ENCODE results near the gene AP1G2. TPM values are rescaled to one million over a fixed set of nuclear protein-coding genes. Genes with fewer than 3 reads are reported as not detected.
"Not testable (repeated sequence)": the region's sequence is repeated elsewhere in the genome, so short reads cannot be mapped to it uniquely, and the experiment has no call there.

AP1G2 gene
- 32.8 TPM for total RNA-seq

DNA sequence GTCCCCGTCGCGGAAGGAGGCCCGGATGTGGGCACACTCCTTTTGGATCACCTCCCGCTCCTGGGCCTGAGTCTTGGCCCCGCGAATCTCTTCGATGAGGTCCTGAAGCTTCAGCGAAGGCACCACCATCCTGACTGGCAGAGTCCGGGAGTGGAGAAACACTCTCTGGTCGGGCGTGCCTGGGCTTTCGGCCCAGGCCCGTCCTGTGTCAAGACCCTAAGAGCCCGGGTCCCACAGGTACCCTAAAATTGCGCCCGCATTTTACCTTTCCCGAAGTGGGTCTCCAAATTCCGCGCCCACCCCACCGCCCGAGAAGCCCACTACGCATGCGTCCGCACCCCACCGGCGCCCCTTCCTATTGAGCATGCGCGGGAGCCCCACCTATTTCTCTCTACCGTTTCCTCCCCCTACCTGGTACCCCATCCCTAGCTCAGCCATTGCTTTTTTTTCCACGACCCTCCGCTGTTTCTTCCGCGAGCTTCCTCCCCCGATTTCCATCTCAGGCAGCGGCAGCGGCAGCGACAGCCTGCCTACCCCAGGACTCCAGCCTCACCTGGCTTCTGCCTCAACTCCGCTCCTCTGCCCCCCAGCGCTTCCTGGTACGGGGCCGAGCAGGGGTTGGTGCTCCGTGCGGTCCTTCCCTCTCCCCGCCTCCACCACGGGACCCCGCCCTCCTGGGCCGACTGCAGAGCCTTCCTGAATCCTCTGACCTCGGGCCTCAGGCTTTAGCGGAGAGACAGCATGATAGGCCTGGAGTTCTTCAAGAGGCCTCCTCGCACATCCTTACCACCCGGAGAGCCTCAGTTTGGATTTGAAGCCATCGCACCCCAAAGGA is at the start of gene AP1G2:
TSS of gene AP1G2 (minus strand) at position 606 of the 835 bp plus-strand sequence. CDS start at position 129, 477 bp downstream.
- DNase-seq: no peak

DNA sequence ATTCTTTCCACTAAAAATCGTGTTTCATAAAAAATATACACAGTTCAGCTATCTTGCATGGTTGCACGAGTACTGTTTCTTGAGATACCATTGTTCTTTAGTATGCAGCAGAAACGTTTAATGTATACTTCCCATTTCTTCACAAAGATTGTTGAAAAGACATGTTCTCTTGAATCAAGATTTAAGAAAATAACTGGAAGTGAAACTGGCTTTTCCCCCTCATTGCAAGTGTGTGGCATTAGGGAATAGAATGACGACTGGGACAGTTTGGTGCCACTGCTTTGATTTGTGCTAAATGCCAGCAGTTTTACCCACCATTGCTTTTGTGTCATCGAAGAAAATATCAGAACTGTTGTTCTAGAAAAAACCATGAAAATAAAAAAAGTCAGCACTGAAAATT is 48.3 kb upstream of the AP1G2 start:
- DNase-seq: no peak

GRCh38 chr14:23614395-23614828 is 46.8 kb upstream of the AP1G2 start:
- DNase-seq: no peak

DNA sequence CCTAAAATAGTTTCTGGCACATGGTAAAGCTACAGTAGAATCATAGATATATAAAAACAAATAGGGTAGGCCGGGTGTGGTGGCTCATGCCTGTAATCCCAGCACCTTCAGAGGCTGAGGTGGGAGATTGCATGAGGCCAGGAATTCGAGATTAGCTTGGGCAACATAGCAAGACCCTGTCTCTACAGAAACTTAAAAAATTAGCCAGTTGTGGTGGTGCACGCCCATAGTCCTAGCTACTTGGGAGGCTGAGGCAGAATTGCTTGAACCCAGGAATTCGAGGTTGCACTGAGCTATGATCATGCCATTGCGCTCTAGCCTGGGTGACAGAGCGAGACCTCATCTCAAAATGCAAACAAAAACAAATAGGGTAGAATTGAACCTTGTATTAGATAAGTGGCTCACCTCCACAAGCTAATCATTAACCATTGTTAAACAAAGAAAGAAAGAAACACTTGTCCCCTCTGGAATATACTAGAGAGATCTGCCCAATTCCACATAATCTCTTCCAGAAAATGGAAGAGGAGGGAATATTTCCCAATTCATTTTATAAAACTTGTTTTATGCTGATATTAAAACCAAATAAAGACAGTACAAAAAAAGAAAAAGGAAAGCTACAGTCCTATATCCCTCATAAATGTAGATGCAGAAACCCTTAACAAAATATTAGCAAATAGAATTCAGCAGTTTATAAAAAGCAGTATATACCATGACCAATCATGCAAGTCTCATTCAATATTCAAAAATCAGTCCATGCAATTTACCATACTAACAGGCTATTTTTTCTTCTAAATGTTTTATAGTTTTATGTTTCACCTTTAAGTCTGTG is 45.9 kb upstream of the AP1G2 start:
- DNase-seq: no peak

DNA sequence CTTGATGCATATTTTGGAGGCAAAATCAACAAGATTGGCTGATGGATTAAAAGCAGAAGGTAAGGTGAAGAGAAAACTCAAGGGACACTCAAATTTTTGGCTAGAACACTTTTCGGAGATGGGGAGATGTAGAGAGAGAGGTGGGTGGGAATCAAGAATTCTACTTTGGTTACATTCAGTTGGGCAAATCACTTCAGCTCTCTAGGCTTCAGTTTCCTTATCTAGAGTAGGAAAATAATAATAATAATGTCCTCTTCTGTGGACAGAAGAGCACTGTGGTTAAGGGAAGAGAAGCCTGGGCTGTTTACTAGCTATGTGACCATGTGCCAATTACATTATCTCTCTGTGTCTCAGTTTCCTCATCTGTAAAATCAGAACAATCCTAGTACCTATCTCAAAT is 45.2 kb upstream of the AP1G2 start:
- no peak for DNase-seq

GRCh38 chr14:23612354-23612732 is 44.8 kb upstream of the AP1G2 start:
- no peak for DNase-seq

GRCh38 chr14:23610815-23611289 is 43.3 kb upstream of the AP1G2 start:
- no peak for DNase-seq

- no peak for DNase-seq
Measured at GRCh38 chr14:23610090-23610814, 42.7 kb upstream of the AP1G2 start.

DNA sequence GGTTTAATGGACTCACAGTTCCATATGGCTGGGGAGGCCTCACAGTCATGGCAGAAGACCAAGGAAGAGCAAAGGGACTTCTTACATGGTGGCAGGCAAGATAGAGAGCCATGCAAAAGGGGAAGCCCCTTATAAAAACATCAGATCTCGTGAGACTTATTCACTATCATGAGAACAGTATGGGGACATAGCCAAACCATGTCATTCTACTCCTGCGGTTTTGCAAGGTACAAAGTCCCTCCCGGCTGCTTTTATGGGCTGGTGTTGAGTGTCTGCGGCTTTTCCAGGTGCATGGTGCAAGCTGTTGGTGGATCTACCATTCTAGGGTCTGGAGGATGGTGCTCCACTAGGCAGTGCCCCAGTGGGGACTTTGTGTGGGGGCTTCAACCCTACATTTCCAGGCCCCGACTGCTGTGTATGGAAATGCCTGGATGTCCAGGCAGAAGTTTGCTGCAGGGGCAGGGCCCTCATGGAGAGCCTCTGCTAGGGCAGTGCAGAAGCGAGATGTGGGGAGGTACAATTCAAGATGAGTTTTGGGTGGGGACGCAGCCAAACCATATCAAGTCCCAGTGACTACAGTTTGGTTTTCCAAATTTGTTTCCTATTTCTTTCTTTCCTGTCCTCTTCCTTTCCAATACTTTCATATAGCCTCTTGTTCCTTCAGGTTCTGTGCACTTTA is 42.0 kb upstream of the AP1G2 start:
- DNase-seq: not testable (repeated sequence)

DNA sequence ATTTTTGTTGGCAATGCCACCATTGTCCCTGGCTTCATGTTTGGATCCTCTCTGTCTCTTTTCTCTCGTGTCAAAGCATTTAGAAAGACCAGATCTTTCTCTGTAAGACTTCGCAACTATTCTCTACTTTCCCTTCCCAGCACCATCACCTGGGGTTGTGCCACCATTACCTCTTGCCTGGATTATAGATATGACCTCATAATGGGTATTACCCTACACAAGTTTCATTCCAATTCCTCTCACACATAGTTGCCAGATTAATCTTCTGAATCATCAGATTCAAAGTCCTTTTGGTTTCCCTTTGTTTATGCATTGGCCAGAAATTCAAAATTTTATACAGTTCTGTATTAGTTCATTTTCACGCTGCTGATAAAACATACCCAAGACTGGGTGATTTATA is 41.4 kb upstream of the AP1G2 start:
- DNase-seq: no peak

GRCh38 chr14:23608454-23608853 is 40.9 kb upstream of the AP1G2 start:
- DNase-seq: no peak

GRCh38 chr14:23605931-23606585 is 38.5 kb upstream of the AP1G2 start:
- DNase-seq: no peak

GRCh38 chr14:23604675-23605170 is 37.1 kb upstream of the AP1G2 start:
- DNase-seq: no peak

- no peak for DNase-seq
Measured at GRCh38 chr14:23604148-23604547, 36.6 kb upstream of the AP1G2 start.

GRCh38 chr14:23603103-23603502 is 35.5 kb upstream of the AP1G2 start:
- DNase-seq: no peak

DNA sequence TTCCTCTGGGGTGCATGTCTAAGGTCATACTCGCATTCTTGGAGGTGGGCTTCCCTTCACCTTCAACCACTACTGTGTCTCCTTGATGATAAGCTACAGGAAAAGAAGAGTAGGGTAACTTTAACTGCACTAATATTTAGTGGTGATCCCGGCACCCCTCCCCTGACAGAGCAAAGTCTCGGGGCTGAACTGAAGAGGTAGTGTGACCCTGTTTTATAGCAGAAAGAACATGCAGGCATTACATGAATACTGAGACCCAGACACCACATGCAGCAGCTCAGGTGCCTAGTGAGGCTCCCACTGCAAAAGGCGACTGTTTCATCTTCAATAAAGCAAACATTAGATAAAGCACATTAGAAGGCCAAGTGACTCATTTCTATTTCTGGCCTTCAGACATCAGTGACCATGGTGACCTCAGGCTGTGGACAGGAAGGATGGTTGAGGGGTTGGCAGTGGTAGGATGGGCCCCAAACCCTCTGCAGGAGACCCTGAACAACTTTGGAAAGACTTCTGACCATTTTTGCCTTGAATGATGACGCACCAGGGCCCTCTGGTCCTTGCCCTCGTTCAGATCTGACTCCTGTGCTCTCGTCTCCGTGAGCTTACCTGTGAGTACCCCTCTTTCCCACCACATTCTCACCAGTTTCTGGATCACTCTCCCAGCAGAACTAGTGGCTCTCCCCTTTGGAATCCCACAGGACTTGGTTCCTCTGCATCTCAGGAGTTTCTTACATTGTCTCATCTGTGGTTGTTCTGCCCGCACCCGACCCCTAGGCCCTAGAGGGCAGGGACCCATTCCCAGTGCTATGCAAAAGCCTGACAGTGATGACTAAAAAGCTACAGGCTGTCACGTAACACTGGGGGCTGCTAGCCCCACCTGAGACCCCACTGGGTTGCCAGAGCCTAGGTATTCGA is 34.8 kb upstream of the AP1G2 start:
- no peak for DNase-seq

DNA sequence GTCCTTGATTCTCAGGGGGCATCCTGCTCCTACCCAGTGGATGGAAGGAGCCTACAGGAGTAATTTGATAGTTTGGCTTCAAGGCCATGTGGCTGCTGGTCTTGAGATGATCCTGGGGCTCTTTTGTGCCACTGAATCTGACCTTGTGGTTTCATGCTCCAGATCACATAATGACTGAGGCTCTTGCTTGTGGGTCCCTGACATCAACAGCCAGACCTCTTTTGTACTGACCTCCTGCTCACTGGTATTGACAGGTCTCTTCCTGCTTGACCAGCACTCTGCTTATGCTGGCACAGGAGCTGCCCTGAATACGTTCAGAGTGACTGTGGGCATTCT is 34.2 kb upstream of the AP1G2 start:
- no peak for DNase-seq

DNA sequence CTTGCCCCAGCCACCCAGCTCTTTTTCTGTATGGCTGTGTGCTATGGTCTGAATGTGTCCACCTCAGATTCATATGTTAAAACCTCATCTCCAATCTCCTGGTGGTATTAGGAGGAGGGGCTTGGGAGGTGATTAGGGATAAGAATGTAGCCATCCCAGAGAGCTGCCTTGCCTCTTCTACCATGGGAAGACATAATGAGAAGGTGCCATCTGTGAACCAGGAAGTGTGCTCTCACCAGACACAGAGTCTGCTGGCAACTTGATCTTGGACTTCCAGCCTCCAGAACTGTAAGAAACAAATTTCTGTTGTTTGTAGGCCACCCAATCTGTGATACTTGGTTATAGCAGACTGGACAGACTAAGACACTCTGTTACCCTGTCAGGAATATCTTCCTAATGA is 33.8 kb upstream of the AP1G2 start:
- DNase-seq: no peak

GRCh38 chr14:23600806-23601205 is 33.2 kb upstream of the AP1G2 start:
- DNase-seq: no peak

- DNase-seq: no peak
Measured at GRCh38 chr14:23600322-23600707, 32.7 kb upstream of the AP1G2 start.
